GM19438 (cell line): ENCODE measurements around the gene TMEM229B.

ENCODE experiments used
- ATAC-seq: cut with Tn5 transposase; IDR thresholded peaks from one replicate; pipeline ENCODE4 v1.9.1; 2021; ENCODE audit warnings: low read depth; ENCODE audit not compliant: unreplicated experiment

The TMEM229B gene

DNA sequence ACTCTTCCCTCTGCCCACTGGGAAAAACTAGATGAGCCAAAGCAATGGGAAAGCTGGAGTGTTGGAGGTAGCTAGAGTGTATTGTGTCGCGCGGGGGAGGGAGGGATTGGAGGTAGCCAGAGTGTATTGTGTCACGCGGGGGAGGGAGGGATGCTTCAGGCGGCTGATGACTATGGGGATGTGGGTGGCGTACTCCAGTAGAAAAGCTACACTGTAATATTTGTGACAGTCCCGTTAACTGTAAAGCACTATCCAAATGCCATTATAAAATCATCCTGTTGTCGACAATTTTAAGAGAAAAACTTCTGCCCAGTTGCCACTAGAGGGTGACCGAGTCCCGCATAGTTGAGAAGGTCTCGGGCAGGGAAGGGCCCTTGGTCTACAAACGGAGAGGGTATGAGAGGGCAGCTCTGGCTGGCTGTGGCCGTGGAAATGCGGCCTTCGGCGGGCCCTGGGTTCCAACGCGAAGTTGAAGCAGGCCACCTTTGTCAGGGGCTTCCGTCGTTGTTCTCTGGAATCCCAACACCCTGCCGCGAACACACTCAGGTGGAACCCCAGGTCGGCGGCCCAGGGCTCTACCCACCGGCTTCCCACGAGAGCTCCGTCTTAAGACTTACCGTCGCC, 61.4 kb downstream of the TMEM229B start:
- ATAC-seq, result no peak

- ATAC-seq, result no peak
Observed at GRCh38 chr14:67426161-67426560, 62.4 kb downstream of the TMEM229B start.

DNA sequence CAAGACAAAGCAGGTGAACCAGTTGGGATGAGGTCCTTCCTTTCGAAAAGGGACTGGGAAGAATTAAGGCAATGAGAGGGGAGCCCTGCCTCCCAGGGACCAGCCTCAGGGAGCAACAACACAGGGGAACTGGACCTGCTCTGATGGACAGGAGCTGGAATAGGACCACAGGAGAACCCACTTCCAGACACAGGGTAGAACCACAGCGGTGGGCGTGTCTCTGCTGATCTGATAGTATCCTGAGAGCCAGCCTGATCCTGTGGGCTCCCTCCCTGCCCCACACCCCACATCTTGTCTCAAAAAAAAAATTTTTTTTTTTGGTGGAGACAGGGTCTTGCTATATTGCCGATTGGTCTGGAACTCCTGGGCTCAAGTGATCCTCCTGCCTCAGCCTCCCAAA, 62.9 kb downstream of the TMEM229B start:
- no peak for ATAC-seq

GRCh38 chr14:67424539-67424938, 64.0 kb downstream of the TMEM229B start:
- no peak for ATAC-seq

DNA sequence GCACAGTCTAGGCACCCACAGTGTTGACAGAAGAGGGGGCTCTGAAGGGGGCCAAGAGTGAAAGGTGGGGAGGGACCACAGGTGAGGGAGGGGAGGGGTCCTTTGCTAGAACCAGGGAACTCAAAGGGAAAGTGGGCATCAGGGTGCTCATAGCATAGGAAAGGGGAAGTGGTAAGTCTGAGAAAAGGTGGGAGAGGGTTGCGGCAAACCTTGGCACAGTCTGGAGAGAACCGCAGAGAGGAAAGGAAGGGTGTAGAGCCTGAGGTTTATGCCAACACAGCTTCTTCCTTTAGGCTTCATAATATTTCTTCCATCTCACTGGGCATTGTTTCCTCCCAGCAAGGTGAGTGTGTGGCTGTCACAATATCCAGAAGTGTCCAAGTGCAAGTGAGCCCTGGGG, 65.1 kb downstream of the TMEM229B start:
- no peak for ATAC-seq

DNA sequence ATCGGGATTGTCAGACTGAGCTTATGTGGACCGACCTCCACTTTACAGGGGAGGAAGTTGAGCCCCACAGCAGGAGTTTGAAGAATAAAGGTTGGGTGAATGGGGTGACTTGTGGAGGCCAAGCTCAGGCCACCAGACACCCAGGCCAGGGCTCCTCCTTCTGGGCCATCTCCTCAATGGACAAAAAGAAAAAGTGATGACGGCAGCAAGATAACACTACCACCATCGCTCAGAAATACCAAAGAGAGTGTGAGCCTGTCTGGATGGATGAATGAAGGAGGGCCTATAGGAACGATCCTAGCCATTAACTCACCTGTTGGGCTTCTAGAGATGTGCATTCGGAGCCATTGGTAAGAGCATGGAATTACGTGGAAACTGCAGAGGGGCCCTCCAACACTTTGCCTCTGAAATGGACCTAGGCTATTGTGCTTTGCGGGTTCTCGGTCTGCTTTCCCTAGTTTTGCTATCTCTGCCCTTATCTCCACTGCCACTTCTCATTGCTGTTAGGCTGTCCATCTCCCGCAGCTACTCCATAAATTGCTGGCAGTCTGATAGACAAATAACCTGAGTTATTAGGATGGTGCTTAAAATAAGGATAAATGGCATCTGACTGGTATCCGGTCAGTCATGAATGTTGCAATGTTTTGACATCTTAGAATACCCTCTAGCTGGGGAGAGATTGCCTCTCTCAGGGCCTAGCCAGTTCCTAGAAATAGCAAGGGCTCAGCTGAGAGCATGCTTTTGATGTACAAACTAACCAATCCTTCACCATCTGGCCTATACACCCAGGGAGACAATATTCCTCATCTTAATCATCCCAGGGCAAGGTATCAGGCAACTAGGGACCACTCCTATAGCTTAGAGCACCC, 66.9 kb downstream of the TMEM229B start:
- ATAC-seq, result no peak
